ENCODE results near the gene ARF6.

Gene ARF6

GRCh38 chr14:49944501-49944900 lies 51.6 kb downstream of the ARF6 start:
- POLR2A ChIA-PET: no interaction called here
- Histone ChIP-seq H3K9me3 (ENCODE audit: control insufficient read depth, insufficient read depth, low read depth, low read length) (no peaks in the 10 kb centered on the region), H3K4me3 (ENCODE audit: low read depth, low read length) (no peak overlapping the region), H3K36me3 (ENCODE audit: control insufficient read depth in 2 of 2, insufficient read depth in 1 of 2, low read length in 2 of 2) (no peaks in the 10 kb centered on the region), H3K4me1 (ENCODE audit: control insufficient read depth, insufficient read depth, low read length) (peaks cover 14% of the 10 kb centered on the region), H3K27ac (ENCODE audit: extremely low read depth, low read depth, low read length) (no peak overlapping the region)
- TF ChIP-seq YY1 (tag by site-specific recombination; IDR thresholded peaks at IDR 0.05) (no peak), SP3 (tag by site-specific recombination; IDR thresholded peaks at IDR 0.05) (no peak), ZEB2 (tag by site-specific recombination; IDR thresholded peaks at IDR 0.05) (no peak), ZNF701 (tag by site-specific recombination; IDR thresholded peaks at IDR 0.05) (no peak), ZSCAN30 (tag by site-specific recombination; IDR thresholded peaks at IDR 0.05) (no peak), GLI2 (tag by site-specific recombination; IDR thresholded peaks at IDR 0.05; ENCODE audit: borderline replicate concordance, low read depth) (no peak), ZFHX2 (tag by site-specific recombination; conservative IDR thresholded peaks at IDR 0.05) (no peak), ZNF660 (tag by site-specific recombination; IDR thresholded peaks at IDR 0.05) (no peak), KLF1 (tag by site-specific recombination; IDR thresholded peaks at IDR 0.05) (no peak), ZNF146 (tag by site-specific recombination; IDR thresholded peaks at IDR 0.05) (no peak), SCRT2 (tag by site-specific recombination; IDR thresholded peaks at IDR 0.05) (no peak), ZNF514 (tag by site-specific recombination; IDR thresholded peaks at IDR 0.05) (no peak), ZIC2 (tag by site-specific recombination; IDR thresholded peaks at IDR 0.05) (no peak), ZNF707 (tag by site-specific recombination; IDR thresholded peaks at IDR 0.05) (no peak), ZNF138 (tag by site-specific recombination; IDR thresholded peaks at IDR 0.05; ENCODE audit: borderline replicate concordance) (no peak), EGR2 (tag by site-specific recombination; IDR thresholded peaks at IDR 0.05; ENCODE audit: low read depth) (no peak)
- TF ChIP-seq, protein P1, sequence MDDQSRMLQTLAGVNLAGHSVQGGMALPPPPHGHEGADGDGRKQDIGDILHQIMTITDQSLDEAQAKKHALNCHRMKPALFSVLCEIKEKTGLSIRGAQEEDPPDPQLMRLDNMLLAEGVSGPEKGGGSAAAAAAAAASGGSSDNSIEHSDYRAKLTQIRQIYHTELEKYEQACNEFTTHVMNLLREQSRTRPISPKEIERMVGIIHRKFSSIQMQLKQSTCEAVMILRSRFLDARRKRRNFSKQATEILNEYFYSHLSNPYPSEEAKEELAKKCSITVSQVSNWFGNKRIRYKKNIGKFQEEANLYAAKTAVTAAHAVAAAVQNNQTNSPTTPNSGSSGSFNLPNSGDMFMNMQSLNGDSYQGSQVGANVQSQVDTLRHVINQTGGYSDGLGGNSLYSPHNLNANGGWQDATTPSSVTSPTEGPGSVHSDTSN (CRISPR knock-in tag; IDR thresholded peaks at IDR 0.05): no peak
- CTCF ChIA-PET: no interaction called here

DNA sequence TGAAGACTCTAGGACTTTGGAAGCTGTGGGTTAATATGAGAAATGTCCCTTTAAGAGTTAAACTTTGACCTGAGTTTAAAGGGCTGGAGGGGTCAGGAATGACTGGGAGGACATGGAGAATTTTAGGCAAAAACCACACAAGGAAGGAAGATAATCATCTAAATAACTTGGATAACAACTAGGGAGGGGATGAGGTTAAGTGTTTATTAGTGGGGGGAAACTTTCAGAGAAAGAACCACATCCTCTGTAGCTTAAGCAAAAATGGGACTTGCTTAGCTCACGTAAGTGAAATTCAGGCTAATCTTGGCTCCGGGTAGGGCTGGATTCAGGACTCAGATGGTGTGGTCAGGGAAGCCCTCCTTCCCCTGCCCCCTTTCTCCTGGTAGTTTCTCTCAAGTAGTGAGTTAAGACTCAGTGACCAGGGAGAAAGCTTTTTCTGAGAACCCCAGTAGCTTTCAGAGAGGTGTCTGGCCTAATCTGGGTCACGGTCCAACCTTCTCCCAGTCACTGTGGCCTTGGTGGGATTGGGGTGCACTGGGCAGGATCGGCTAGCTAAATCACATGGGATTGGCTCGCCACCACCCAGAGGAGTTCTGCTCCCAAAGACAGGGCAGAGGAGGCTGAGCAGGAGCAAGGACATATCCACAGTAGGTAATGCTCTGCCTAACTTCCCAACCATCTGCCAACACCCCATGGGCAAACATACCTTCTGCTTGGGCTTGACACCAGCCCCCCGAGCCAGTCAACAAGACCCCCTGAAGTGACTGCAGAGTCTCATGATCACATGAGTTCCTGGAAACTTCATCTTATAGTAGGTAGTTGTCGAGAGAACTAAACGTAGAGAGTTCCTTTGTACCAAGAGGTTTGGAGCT lies 52.8 kb downstream of the ARF6 start:
- no peak for TF ChIP-seq ZNF138 (tag by site-specific recombination; IDR thresholded peaks at IDR 0.05; ENCODE audit: borderline replicate concordance)
- peak; percentile 33; the same call in 1 of the 2 replicates for TF ChIP-seq PRDM1 (tag by site-specific recombination; IDR thresholded peaks at IDR 0.05)
- Histone ChIP-seq H3K27ac (ENCODE audit: extremely low read depth, low read depth, low read length) (peak overlapping the region; percentile 20; the same call in 1 of the 2 replicates), H3K36me3 (ENCODE audit: control insufficient read depth in 2 of 2, insufficient read depth in 1 of 2, low read length in 2 of 2) (no peaks in the 10 kb centered on the region), H3K9me3 (ENCODE audit: control insufficient read depth, insufficient read depth, low read depth, low read length) (no peaks in the 10 kb centered on the region), H3K4me1 (ENCODE audit: control insufficient read depth, insufficient read depth, low read length) (peaks cover 19% of the 10 kb centered on the region), H3K4me3 (ENCODE audit: low read depth, low read length) (no peak overlapping the region)
- CTCF ChIA-PET: interaction anchor here (0.7 kb wide), 1 partner anchor 12 kb away, joined by 3 read pairs; no protein-coding TSS in a partner anchor
- POLR2A ChIA-PET: no interaction called here
